Breast epithelium (tissue), 4 donors: Measurements from ENCODE around the gene GPR68. TPM values are rescaled to one million over a fixed set of nuclear protein-coding genes. Genes with fewer than 3 reads are reported as not detected.

ENCODE experiments used
- DNase-seq, 2 donors: peaks; one replicate each; pipeline ENCODE4 v3.0.0-alpha.2; 2019; ENCODE audit warnings: low spot score in 2 of 2
- H3K27ac ChIP-seq, 2 donors: fragments of 200-600 bp; sonication (generic) in 1 of 2; one replicate each; pipeline ENCODE4 v1.5.1; 2016 to 2019; ENCODE audit warnings: mild to moderate bottlenecking in 1 of 2
- H3K27me3 ChIP-seq, 2 donors: fragments of 200-600 bp; sonication (generic) in 1 of 2; one replicate each; pipeline versions ENCODE4 v1.5.1 to v1.6.0; 2017 to 2019; ENCODE audit warnings: control low read depth in 1 of 2, mild to moderate bottlenecking in 1 of 2
- H3K36me3 ChIP-seq: fragments of 200-600 bp; one replicate; pipeline ENCODE4 v1.5.1; 2019
- H3K4me1 ChIP-seq, 2 donors: fragments of 200-600 bp; sonication (generic); one replicate each; pipeline ENCODE4 v1.5.1; 2016 to 2019; ENCODE audit warnings: control low read depth in 1 of 2
- H3K4me3 ChIP-seq, 3 donors: fragments of 200-600 bp; sonication (generic); 1 replicate in 2 of 3; 2 replicates in 1 of 3; pipeline ENCODE4 v1.5.1; 2016 to 2019; ENCODE audit warnings: mild to moderate bottlenecking in 3 of 3, moderate library complexity in 2 of 3
- H3K9me3 ChIP-seq, 2 donors: fragments of 200-600 bp; sonication (generic) in 1 of 2; one replicate each; pipeline ENCODE4 v1.5.1; 2016 to 2019; ENCODE audit warnings: control low read depth in 1 of 2
- POLR2A ChIP-seq: fragments of 450-650 bp; IDR thresholded peaks from one replicate; pipeline ENCODE4 v1.6.1; 2016; ENCODE audit warnings: antibody characterized with exemption, mild to moderate bottlenecking, moderate library complexity
- POLR2AphosphoS5 ChIP-seq, 3 donors: sonication (generic); formaldehyde crosslinking; IDR thresholded peaks; one replicate each; pipeline ENCODE4 v1.6.1; 2017; ENCODE audit warnings: antibody characterized with exemption in 3 of 3
- intact Hi-C: fragments of 100-400 bp; cut with DNase I; formaldehyde crosslinking; loops from one replicate; pipeline ENCODE4 v1.15.1; 2023; ENCODE audit warnings: low total_unique reads
- total RNA-seq, 3 donors: library from RNA; depleted of rRNA; stranded (reverse); fragments of >200 nt; gene quantifications; one replicate each; pipeline ENCODE4 v1.1.0, GENCODE V29; 2016
- TF ChIP-seq, protein P1 (sequence below), 3 donors: fragments of 450-650 bp; IDR thresholded peaks; one replicate each; pipeline ENCODE4 v1.5.1; 2016 to 2017; ENCODE audit warnings: antibody characterized with exemption in 3 of 3, mild to moderate bottlenecking in 3 of 3, moderate library complexity in 3 of 3

The GPR68 gene
- total RNA-seq, 3 donors from 2014 or later = 0.32 to 0.66 (median 0.59) TPM

DNA sequence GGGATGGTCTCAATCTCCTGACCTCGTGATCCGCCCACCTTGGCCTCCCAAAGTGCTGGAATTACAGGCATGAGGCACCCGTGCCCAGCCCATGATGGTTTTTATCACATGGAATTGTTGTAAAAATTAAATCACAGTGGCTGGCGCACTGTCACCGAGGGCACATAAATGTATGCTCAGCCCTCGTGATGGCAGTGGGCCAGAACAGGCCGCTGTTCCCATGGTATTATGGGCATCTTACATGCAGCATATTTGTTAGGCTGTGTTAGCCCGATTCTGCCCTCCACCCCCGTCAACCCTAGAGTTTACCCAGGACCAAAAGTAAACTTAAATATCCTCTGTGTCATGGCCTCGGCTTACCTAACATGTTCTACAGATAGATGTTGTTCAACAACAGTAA is 48.6 kb downstream of the GPR68 start:
- Histone ChIP-seq H3K27me3 (no peaks in the 10 kb centered on the region), H3K4me3 (no peak overlapping the region), H3K27ac (no peak overlapping the region), H3K36me3 (peaks cover 5% of the 10 kb centered on the region), H3K4me1 (no peaks in the 10 kb centered on the region), H3K9me3 (no peaks in the 10 kb centered on the region)
- TF ChIP-seq, protein P1, sequence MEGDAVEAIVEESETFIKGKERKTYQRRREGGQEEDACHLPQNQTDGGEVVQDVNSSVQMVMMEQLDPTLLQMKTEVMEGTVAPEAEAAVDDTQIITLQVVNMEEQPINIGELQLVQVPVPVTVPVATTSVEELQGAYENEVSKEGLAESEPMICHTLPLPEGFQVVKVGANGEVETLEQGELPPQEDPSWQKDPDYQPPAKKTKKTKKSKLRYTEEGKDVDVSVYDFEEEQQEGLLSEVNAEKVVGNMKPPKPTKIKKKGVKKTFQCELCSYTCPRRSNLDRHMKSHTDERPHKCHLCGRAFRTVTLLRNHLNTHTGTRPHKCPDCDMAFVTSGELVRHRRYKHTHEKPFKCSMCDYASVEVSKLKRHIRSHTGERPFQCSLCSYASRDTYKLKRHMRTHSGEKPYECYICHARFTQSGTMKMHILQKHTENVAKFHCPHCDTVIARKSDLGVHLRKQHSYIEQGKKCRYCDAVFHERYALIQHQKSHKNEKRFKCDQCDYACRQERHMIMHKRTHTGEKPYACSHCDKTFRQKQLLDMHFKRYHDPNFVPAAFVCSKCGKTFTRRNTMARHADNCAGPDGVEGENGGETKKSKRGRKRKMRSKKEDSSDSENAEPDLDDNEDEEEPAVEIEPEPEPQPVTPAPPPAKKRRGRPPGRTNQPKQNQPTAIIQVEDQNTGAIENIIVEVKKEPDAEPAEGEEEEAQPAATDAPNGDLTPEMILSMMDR (IDR thresholded peaks at IDR 0.05) = no peak
- no peak for TF ChIP-seq POLR2AphosphoS5 (IDR thresholded peaks at IDR 0.05)
- TF ChIP-seq POLR2A = no peak
- no peak for DNase-seq
- intact Hi-C loops = no loop called here

DNA sequence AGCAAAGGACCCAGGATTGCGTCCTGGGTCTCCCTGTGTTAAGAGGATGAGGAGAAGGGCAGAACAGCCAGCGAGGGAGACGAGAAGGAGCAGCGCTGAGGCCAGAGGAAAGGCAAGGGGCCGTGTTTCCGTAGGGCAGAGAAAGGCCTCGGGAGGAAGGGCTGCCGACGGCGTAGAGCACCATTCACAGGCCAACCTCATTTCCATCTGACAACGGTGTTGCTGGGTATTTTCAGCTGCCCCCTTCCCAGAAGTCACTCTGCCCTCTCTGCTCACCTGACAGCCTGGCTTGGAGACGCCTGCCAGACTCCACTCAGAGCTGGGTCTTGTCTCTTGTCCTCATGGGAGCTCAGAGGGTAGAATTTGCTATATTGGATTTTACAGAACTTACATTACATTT is 51.4 kb downstream of the GPR68 start:
- H3K4me3 ChIP-seq = no peak overlapping the region
- H3K27ac ChIP-seq = no peak overlapping the region
- intact Hi-C loops = loop anchor here (5.0 kb wide), 1 partner anchor 651 kb away; no protein-coding TSS in a partner anchor
- TF ChIP-seq, protein P1 (IDR thresholded peaks at IDR 0.05) = no peak
- TF ChIP-seq POLR2A (no peak), POLR2AphosphoS5 (IDR thresholded peaks at IDR 0.05) (no peak)
- H3K4me1 ChIP-seq = no peaks in the 10 kb centered on the region
- DNase-seq = no peak
- no peaks in the 10 kb centered on the region for H3K9me3 ChIP-seq
- no peaks in the 10 kb centered on the region for H3K27me3 ChIP-seq
- H3K36me3 ChIP-seq = peaks cover 5% of the 10 kb centered on the region

DNA sequence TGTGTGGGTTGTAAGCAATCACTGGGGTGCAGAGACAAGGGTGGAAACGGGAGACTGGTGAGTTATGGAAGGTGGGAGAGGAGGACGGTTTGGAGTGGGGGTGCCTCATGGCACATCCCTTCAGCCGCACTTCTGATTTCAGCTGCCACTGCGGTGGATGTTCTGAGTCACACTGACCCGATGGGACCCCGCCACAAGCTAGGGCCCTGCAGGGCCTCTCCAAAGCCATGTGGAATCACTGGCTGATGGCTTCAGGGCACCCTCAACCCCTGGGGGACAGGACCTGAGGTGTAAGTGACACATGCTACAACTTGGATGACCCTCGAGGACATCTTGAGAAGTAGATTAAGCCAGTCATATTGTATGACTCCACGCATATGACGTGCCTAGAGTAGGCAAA is 53.7 kb downstream of the GPR68 start:
- intact Hi-C loops = loop anchor here (5.0 kb wide), 1 partner anchor 649 kb away; no protein-coding TSS in a partner anchor
- no peak for DNase-seq
- no peaks in the 10 kb centered on the region for H3K9me3 ChIP-seq
- TF ChIP-seq POLR2AphosphoS5 (IDR thresholded peaks at IDR 0.05) (no peak), POLR2A (no peak)
- TF ChIP-seq, protein P1 (IDR thresholded peaks at IDR 0.05) = no peak
- no peaks in the 10 kb centered on the region for H3K27me3 ChIP-seq
- no peak overlapping the region for H3K4me3 ChIP-seq
- no peaks in the 10 kb centered on the region for H3K4me1 ChIP-seq
- no peak overlapping the region for H3K27ac ChIP-seq
- peaks cover 5% of the 10 kb centered on the region for H3K36me3 ChIP-seq

DNA sequence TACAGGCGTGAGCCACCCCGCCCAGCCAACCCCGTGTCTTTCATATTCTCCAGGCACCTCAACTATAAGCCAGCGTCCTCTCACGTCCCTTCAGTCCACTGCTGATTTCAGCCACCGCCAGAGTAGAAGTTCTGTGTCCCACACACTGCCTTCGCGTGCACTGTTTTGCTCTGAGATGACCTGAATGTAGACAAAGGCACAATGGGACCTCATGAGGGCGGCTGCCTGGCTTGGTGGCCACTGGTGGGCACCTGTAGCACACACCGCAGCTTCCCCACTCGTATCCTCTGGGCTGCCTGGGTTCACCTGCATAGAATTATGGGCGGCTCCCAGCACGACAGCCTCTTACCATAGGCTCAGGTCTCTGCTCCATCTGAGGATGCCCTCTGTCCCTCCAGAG is 57.2 kb downstream of the GPR68 start:
- no peaks in the 10 kb centered on the region for H3K9me3 ChIP-seq
- H3K36me3 ChIP-seq = peaks cover 12% of the 10 kb centered on the region
- DNase-seq = no peak
- TF ChIP-seq POLR2A (no peak), POLR2AphosphoS5 (IDR thresholded peaks at IDR 0.05) (no peak)
- TF ChIP-seq, protein P1 (IDR thresholded peaks at IDR 0.05) = no peak
- H3K4me3 ChIP-seq = no peak overlapping the region
- H3K4me1 ChIP-seq = no peaks in the 10 kb centered on the region
- intact Hi-C loops = loop anchor here (10.0 kb wide), 1 partner anchor 1722 kb away; no protein-coding TSS in a partner anchor
- H3K27me3 ChIP-seq = no peaks in the 10 kb centered on the region
- no peak overlapping the region for H3K27ac ChIP-seq

DNA sequence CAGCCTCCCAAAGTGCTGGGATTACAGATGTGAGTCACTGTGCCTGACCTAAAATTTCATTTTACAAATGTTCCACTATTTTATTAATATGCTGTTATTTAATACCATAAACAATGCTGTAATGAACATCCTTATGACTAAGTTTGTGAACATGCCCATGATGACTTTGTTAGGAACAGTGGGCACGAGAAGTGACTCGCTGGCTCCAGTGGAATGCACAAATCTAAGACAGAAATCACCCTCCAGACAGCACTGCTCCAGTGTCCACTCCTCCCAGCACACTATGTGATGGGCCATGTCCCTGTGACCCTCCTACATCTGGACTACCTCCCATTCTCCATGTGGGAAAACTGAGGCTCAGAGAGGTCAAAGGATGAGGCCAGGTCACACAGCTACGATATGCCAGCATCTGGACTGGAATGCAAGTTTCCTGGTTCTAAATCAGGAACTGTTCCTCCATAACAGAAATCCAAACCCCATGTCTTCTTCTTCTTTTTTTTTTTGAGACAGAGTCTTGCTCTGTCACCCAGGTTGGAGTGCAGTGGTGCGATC is 57.9 kb downstream of the GPR68 start:
- no peaks in the 10 kb centered on the region for H3K4me1 ChIP-seq
- H3K27ac ChIP-seq = no peak overlapping the region
- intact Hi-C loops = loop anchor here (10.0 kb wide), 1 partner anchor 1722 kb away; no protein-coding TSS in a partner anchor
- TF ChIP-seq, protein P1 (IDR thresholded peaks at IDR 0.05) = no peak
- TF ChIP-seq POLR2AphosphoS5 (IDR thresholded peaks at IDR 0.05) = no peak
- TF ChIP-seq POLR2A = no peak
- no peak for DNase-seq
- no peak overlapping the region for H3K4me3 ChIP-seq
- no peaks in the 10 kb centered on the region for H3K27me3 ChIP-seq
- no peaks in the 10 kb centered on the region for H3K9me3 ChIP-seq
- peaks cover 12% of the 10 kb centered on the region for H3K36me3 ChIP-seq
